Measurements from ENCODE around the gene GLDN. TPM values are rescaled to one million over a fixed set of nuclear protein-coding genes. Genes with fewer than 3 reads are reported as not detected.

GLDN gene
- total and polyA plus RNA-seq, 2 experiments from 2014 or later = 0.32 to 1.2 TPM

- no peak for TF ChIP-seq ZNF462 (CRISPR knock-in tag; IDR thresholded peaks at IDR 0.05)
- no peak for TF ChIP-seq CREB1 (CRISPR knock-in tag; IDR thresholded peaks at IDR 0.05; ENCODE audit: low read depth)
- no peak for TF ChIP-seq EZH2 (IDR thresholded peaks at IDR 0.05; ENCODE audit: low read depth, unreplicated experiment)
- no peak for TF ChIP-seq ZNF114 (CRISPR knock-in tag; IDR thresholded peaks at IDR 0.05)
Observed at GRCh38 chr15:51365417-51365816, 24.0 kb downstream of the GLDN start (continued).

GRCh38 chr15:51366071-51366470, 24.6 kb downstream of the GLDN start:
- no peaks in the 10 kb centered on the region for H3K9me2 ChIP-seq (ENCODE audit: insufficient read depth)
- Mint-ChIP-seq H3K27ac (no peak overlapping the region), H3K4me1 (peaks cover 7% of the 10 kb centered on the region; the same call in 2 of the 3 replicates), H3K27me3 (ENCODE audit: insufficient read depth, low read depth, poor library complexity) (peaks cover 1% of the 10 kb centered on the region), H3K4me3 (no peak overlapping the region), H3K36me3 (ENCODE audit: low read depth) (no peaks in the 10 kb centered on the region), H3K9me3 (no peaks in the 10 kb centered on the region)
- H3K79me2 ChIP-seq (replicated peaks; ENCODE audit: insufficient read depth) = no peaks in the 10 kb centered on the region
- H2AFZ ChIP-seq = no peak overlapping the region
- no peak for ATAC-seq
- no peak overlapping the region for H3K27ac ChIP-seq (ENCODE audit: low read depth)
- no peak for DNase-seq (ENCODE audit: low spot score)
- H3K36me3 ChIP-seq (ENCODE audit: insufficient read depth) = no peaks in the 10 kb centered on the region
- no peak for TF ChIP-seq REST (IDR thresholded peaks at IDR 0.05; ENCODE audit: unreplicated experiment)
- TF ChIP-seq POLR2AphosphoS5 (IDR thresholded peaks at IDR 0.05; ENCODE audit: low read depth) = no peak
- TF ChIP-seq ZNF114 (CRISPR knock-in tag; IDR thresholded peaks at IDR 0.05) = no peak
- no peak for TF ChIP-seq CTCF (conservative IDR thresholded peaks at IDR 0.05; ENCODE audit: low read depth in 2 of 2)
- TF ChIP-seq JUNB (IDR thresholded peaks at IDR 0.05; ENCODE audit: unreplicated experiment) = no peak
- H3F3A ChIP-seq (replicated peaks; ENCODE audit: low read depth) = no peaks in the 10 kb centered on the region
- H3K4me3 ChIP-seq = no peak overlapping the region
- H3K4me2 ChIP-seq = no peak overlapping the region
- H3K4me1 ChIP-seq (ENCODE audit: insufficient read depth) = no peaks in the 10 kb centered on the region; the same call in 1 of the 2 replicates
- no peaks in the 10 kb centered on the region for H4K20me1 ChIP-seq (replicated peaks; ENCODE audit: insufficient read depth)
- H3K27me3 ChIP-seq (ENCODE audit: insufficient read depth) = no peaks in the 10 kb centered on the region

All from GM23338 (cell line).